GM18861 (cell line): ENCODE data around the gene PGAM5.
"Not testable (repeated sequence)": the region's sequence is repeated elsewhere in the genome, so short reads cannot be mapped to it uniquely, and the experiment has no call there.

ENCODE experiments used
- ATAC-seq: cut with Tn5 transposase; IDR thresholded peaks from one replicate; pipeline ENCODE4 v1.9.1; 2021; ENCODE audit not compliant: unreplicated experiment

PGAM5 gene

GRCh38 chr12:132741620-132742019, 31.0 kb downstream of the PGAM5 start:
- no peak for ATAC-seq

- ATAC-seq: no peak
Measured at GRCh38 chr12:132743831-132744230, 33.2 kb downstream of the PGAM5 start.

GRCh38 chr12:132746613-132747012, 36.0 kb downstream of the PGAM5 start:
- ATAC-seq: no peak

GRCh38 chr12:132747395-132747794, 36.8 kb downstream of the PGAM5 start:
- no peak for ATAC-seq

GRCh38 chr12:132747896-132748295, 37.3 kb downstream of the PGAM5 start:
- ATAC-seq: no peak

- ATAC-seq: no peak
Measured at GRCh38 chr12:132748319-132748718, 37.7 kb downstream of the PGAM5 start.

GRCh38 chr12:132753670-132754069, 43.0 kb downstream of the PGAM5 start:
- not testable (repeated sequence) for ATAC-seq

- ATAC-seq: no peak
Measured at GRCh38 chr12:132754160-132754932, 43.7 kb downstream of the PGAM5 start.

GRCh38 chr12:132758825-132759224, 48.2 kb downstream of the PGAM5 start:
- ATAC-seq: not testable (repeated sequence)

GRCh38 chr12:132759359-132759758, 48.7 kb downstream of the PGAM5 start:
- no peak for ATAC-seq

GRCh38 chr12:132761032-132761920, 50.6 kb downstream of the PGAM5 start, which contains the start of gene ANKLE2:
Gene ANKLE2 (minus strand): TSS chr12:132761832. CDS start chr12:132761798, 34 bp downstream.
- no peak for ATAC-seq

- ATAC-seq: peak; percentile 61
Measured at GRCh38 chr12:132761921-132762583, 51.4 kb downstream of the PGAM5 start.

- no peak for ATAC-seq
Measured at GRCh38 chr12:132764231-132764630, 53.6 kb downstream of the PGAM5 start.

GRCh38 chr12:132765361-132765760, 54.7 kb downstream of the PGAM5 start:
- no peak for ATAC-seq

- ATAC-seq: no peak
Measured at GRCh38 chr12:132766380-132767085, 55.9 kb downstream of the PGAM5 start.

- no peak for ATAC-seq
Measured at GRCh38 chr12:132771126-132771838, 60.6 kb downstream of the PGAM5 start.
